Esophagus squamous epithelium (tissue), 5 donors: ENCODE measurements around the gene GABRG3. TPM values are rescaled to one million over a fixed set of nuclear protein-coding genes. Genes with fewer than 3 reads are reported as not detected.

Source experiments
- DNase-seq: peaks from one replicate; lab custom pipeline; 2025; lab: John Stamatoyannopoulos, UW
- H3K27ac ChIP-seq, 4 donors: fragments of 200-600 bp; sonication (generic); one replicate each; pipeline ENCODE4 v1.5.1; 2016 to 2019; ENCODE audit warnings: mild to moderate bottlenecking in 1 of 4
- H3K27me3 ChIP-seq, 4 donors: fragments of 200-600 bp; sonication (generic); 1 replicate in 3 of 4; 2 replicates in 1 of 4; pipeline versions ENCODE4 v1.5.1 to v1.6.0; 2017 to 2021; ENCODE audit warnings: antibody characterized with exemption in 1 of 4
- H3K36me3 ChIP-seq, 3 donors: fragments of 200-600 bp; sonication (generic); one replicate each; pipeline ENCODE4 v1.5.1; 2016 to 2019
- H3K4me1 ChIP-seq, 3 donors: fragments of 200-600 bp; sonication (generic); one replicate each; pipeline ENCODE4 v1.5.1; 2017 to 2019
- H3K4me3 ChIP-seq, 4 donors: fragments of 200-600 bp; sonication (generic); 1 replicate in 3 of 4; 2 replicates in 1 of 4; pipeline ENCODE4 v1.5.1; 2016 to 2019; ENCODE audit warnings: mild to moderate bottlenecking in 2 of 4, moderate library complexity in 1 of 4
- H3K9me3 ChIP-seq, 3 donors: fragments of 200-600 bp; sonication (generic); one replicate each; pipeline ENCODE4 v1.5.1; 2016 to 2019
- POLR2A ChIP-seq, 4 donors: fragments of 450-650 bp; IDR thresholded peaks; one replicate each; pipeline ENCODE4 v1.6.1; 2017; ENCODE audit warnings: antibody characterized with exemption in 4 of 4, mild to moderate bottlenecking in 4 of 4, moderate library complexity in 3 of 4
- WGBS, 2 donors: methylation state at CpG; one replicate each; pipeline ENCODE4 v1.1.5; 2018; 5-methylcytosine and 5-hydroxymethylcytosine counted together
- intact Hi-C: fragments of 100-400 bp; cut with DNase I; formaldehyde crosslinking; loops from one replicate; pipeline ENCODE4 v1.15.0; 2022
- total RNA-seq, 4 donors: library from RNA; depleted of rRNA; stranded (reverse); fragments of >200 nt; gene quantifications; one replicate each; pipeline ENCODE4 v1.1.0, GENCODE V29; 2016
- TF ChIP-seq, protein P1 (sequence below), 6 experiments: fragments of 450-650 bp in 4 of 6; fragments of 200-600 bp in 2 of 6; sonication (generic) in 2 of 6; IDR thresholded peaks; one replicate each; pipeline ENCODE4 v1.5.1; 2016 to 2019; ENCODE audit warnings: antibody characterized with exemption in 6 of 6, mild to moderate bottlenecking in 4 of 6, moderate library complexity in 4 of 6
- donor health status: DM: yes; HTN: yes; CAD: no.

Gene GABRG3
- total RNA-seq, 4 donors from 2014 or later: 0.04 to 0.08 TPM; not detected in 2

DNA sequence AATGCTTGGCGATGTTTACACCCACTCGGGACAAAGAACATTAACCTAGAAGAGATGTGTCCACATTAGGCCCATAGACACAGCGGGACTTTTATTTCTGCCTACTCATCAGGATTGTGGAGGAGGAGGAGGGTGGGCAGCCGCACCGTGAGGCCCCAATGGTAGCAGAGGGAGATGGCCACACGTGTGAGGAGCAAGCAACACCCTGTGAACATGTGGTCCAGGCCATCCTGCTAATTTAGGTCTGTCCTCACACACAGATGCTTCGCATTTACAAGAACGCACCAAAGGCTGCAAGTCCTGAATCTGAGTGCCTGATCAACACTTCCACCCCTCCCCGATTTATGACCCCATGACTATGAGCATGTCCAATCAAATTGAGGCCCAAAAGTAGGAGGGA lies 560.0 kb downstream of the GABRG3 start:
- Histone ChIP-seq H3K9me3 (no peaks in the 10 kb centered on the region), H3K36me3 (no peaks in the 10 kb centered on the region), H3K27me3 (no peaks in the 10 kb centered on the region), H3K27ac (no peak overlapping the region), H3K4me3 (no peak overlapping the region), H3K4me1 (peaks cover 0 to 12% (median 0%) of the 10 kb centered on the region in 3 donors)
- intact Hi-C loops: no loop called here
- WGBS, 2 donors: 83 to 97% methylated on average over 6 to 9 of the region's 9 CpGs
- no peak for DNase-seq
- TF ChIP-seq, protein P1, sequence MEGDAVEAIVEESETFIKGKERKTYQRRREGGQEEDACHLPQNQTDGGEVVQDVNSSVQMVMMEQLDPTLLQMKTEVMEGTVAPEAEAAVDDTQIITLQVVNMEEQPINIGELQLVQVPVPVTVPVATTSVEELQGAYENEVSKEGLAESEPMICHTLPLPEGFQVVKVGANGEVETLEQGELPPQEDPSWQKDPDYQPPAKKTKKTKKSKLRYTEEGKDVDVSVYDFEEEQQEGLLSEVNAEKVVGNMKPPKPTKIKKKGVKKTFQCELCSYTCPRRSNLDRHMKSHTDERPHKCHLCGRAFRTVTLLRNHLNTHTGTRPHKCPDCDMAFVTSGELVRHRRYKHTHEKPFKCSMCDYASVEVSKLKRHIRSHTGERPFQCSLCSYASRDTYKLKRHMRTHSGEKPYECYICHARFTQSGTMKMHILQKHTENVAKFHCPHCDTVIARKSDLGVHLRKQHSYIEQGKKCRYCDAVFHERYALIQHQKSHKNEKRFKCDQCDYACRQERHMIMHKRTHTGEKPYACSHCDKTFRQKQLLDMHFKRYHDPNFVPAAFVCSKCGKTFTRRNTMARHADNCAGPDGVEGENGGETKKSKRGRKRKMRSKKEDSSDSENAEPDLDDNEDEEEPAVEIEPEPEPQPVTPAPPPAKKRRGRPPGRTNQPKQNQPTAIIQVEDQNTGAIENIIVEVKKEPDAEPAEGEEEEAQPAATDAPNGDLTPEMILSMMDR (IDR thresholded peaks at IDR 0.05): no peak
- TF ChIP-seq POLR2A (IDR thresholded peaks at IDR 0.05): no peak

- H3K9me3 ChIP-seq: no peaks in the 10 kb centered on the region
- intact Hi-C loops: no loop called here
- peaks cover 0 to 20% (median 0%) of the 10 kb centered on the region in 3 donors for H3K4me1 ChIP-seq
- no peak for DNase-seq
- no peaks in the 10 kb centered on the region for H3K27me3 ChIP-seq
- WGBS, 2 donors: 80 to 86% methylated on average over 3 of the region's 3 CpGs
- H3K27ac ChIP-seq: no peak overlapping the region
- H3K4me3 ChIP-seq: no peak overlapping the region
- H3K36me3 ChIP-seq: no peaks in the 10 kb centered on the region
- TF ChIP-seq, protein P1 (IDR thresholded peaks at IDR 0.05): no peak
- no peak for TF ChIP-seq POLR2A (IDR thresholded peaks at IDR 0.05)
Observed at GRCh38 chr15:27532358-27532757, 561.4 kb downstream of the GABRG3 start.

- TF ChIP-seq POLR2A (IDR thresholded peaks at IDR 0.05): no peak
- TF ChIP-seq, protein P1 (IDR thresholded peaks at IDR 0.05): no peak
- H3K4me1 ChIP-seq: peaks cover 0 to 30% (median 0%) of the 10 kb centered on the region in 3 donors
- H3K4me3 ChIP-seq: no peak overlapping the region
- intact Hi-C loops: no loop called here
- WGBS, 2 donors: 24 to 57% methylated on average over 6 of the region's 6 CpGs
- DNase-seq: no peak
- no peaks in the 10 kb centered on the region for H3K27me3 ChIP-seq
- H3K9me3 ChIP-seq: no peaks in the 10 kb centered on the region
- H3K27ac ChIP-seq: peak overlapping the region in 3 of 4 donors; percentile 7 to 34 (median 24)
- H3K36me3 ChIP-seq: no peaks in the 10 kb centered on the region
Observed at GRCh38 chr15:27535445-27536129, 564.6 kb downstream of the GABRG3 start.

- intact Hi-C loops: no loop called here
- H3K9me3 ChIP-seq: no peaks in the 10 kb centered on the region
- H3K27ac ChIP-seq: no peak overlapping the region
- 81 to 83% methylated on average over 3 of the region's 3 CpGs for WGBS, 2 donors
- TF ChIP-seq, protein P1 (IDR thresholded peaks at IDR 0.05): no peak
- TF ChIP-seq POLR2A (IDR thresholded peaks at IDR 0.05): no peak
- no peaks in the 10 kb centered on the region for H3K36me3 ChIP-seq
- no peak for DNase-seq
- no peaks in the 10 kb centered on the region for H3K27me3 ChIP-seq
- peaks cover 0 to 30% (median 0%) of the 10 kb centered on the region in 3 donors for H3K4me1 ChIP-seq
- H3K4me3 ChIP-seq: no peak overlapping the region
Observed at GRCh38 chr15:27538325-27538724, 567.3 kb downstream of the GABRG3 start.

GRCh38 chr15:27541581-27541980 lies 570.6 kb downstream of the GABRG3 start:
- TF ChIP-seq, protein P1 (IDR thresholded peaks at IDR 0.05): no peak
- TF ChIP-seq POLR2A (IDR thresholded peaks at IDR 0.05): no peak
- WGBS, 2 donors: 95% methylated on average over 29 of the region's 40 CpGs; no CpG with 5 or more reads in 1 of the 2 donors

More at GRCh38 chr15:27541581-27541980, 570.6 kb downstream of the GABRG3 start:
- Histone ChIP-seq H3K4me1 (peaks cover 0 to 12% (median 0%) of the 10 kb centered on the region in 3 donors), H3K27ac (no peak overlapping the region), H3K27me3 (no peaks in the 10 kb centered on the region), H3K9me3 (no peaks in the 10 kb centered on the region), H3K4me3 (no peak overlapping the region), H3K36me3 (no peaks in the 10 kb centered on the region)
- no peak for DNase-seq
- intact Hi-C loops: loop anchor here (10.0 kb wide), 1 partner anchor 177 kb away; no protein-coding TSS in a partner anchor
